Suprapubic skin (tissue), 4 donors: ENCODE results near the gene CMKLR1. TPM values are rescaled to one million over a fixed set of nuclear protein-coding genes. Genes with fewer than 3 reads are reported as not detected.
A peak's percentile ranks its signal among the peaks of the same experiment; 100 is the strongest.

Experiments used
- DNase-seq, 2 donors: peaks; one replicate each; pipeline ENCODE4 v3.0.0-alpha.2; 2019; ENCODE audit warnings: low spot score in 2 of 2
- H3K27ac ChIP-seq: fragments of 200-600 bp; sonication (generic); one replicate; pipeline ENCODE4 v1.5.1; 2019
- H3K27me3 ChIP-seq: fragments of 200-600 bp; sonication (generic); one replicate; pipeline ENCODE4 v1.5.1; 2019
- H3K36me3 ChIP-seq: fragments of 200-600 bp; sonication (generic); one replicate; pipeline ENCODE4 v1.5.1; 2019
- H3K4me1 ChIP-seq: fragments of 200-600 bp; sonication (generic); one replicate; pipeline ENCODE4 v1.5.1; 2019
- H3K4me3 ChIP-seq: fragments of 200-600 bp; sonication (generic); one replicate; pipeline ENCODE4 v1.5.1; 2019; ENCODE audit warnings: mild to moderate bottlenecking
- H3K9me3 ChIP-seq: fragments of 200-600 bp; sonication (generic); one replicate; pipeline ENCODE4 v1.5.1; 2019
- CTCF ChIP-seq, 2 donors: fragments of 200-600 bp in 1 of 2; fragments of 450-650 bp in 1 of 2; sonication (generic) in 1 of 2; IDR thresholded peaks; one replicate each; pipeline ENCODE4 v1.5.1; 2016 to 2019; ENCODE audit warnings: antibody characterized with exemption in 2 of 2, mild to moderate bottlenecking in 1 of 2, moderate library complexity in 1 of 2
- EP300 ChIP-seq: sonication (generic); formaldehyde crosslinking; IDR thresholded peaks from one replicate; pipeline ENCODE4 v1.6.1; 2017; ENCODE audit warnings: antibody characterized with exemption
- POLR2A ChIP-seq, 2 donors: fragments of 450-650 bp; IDR thresholded peaks; one replicate each; pipeline ENCODE4 v1.6.1; 2017; ENCODE audit warnings: antibody characterized with exemption in 2 of 2, mild to moderate bottlenecking in 2 of 2, moderate library complexity in 2 of 2
- POLR2AphosphoS5 ChIP-seq, 3 donors: sonication (generic); formaldehyde crosslinking; IDR thresholded peaks; one replicate each; pipeline ENCODE4 v1.6.1; 2017; ENCODE audit warnings: antibody characterized with exemption in 3 of 3
- WGBS: methylation state at CpG from one replicate; pipeline ENCODE4 v1.1.5; 2018; 5-methylcytosine and 5-hydroxymethylcytosine counted together
- total RNA-seq, 4 donors: library from RNA; depleted of rRNA; stranded (reverse); fragments of >200 nt; gene quantifications; one replicate each; pipeline ENCODE4 v1.1.0, GENCODE V29; 2016

The CMKLR1 gene
- total RNA-seq, 4 donors from 2014 or later = 2.1 to 5.2 (median 3.4) TPM

DNA sequence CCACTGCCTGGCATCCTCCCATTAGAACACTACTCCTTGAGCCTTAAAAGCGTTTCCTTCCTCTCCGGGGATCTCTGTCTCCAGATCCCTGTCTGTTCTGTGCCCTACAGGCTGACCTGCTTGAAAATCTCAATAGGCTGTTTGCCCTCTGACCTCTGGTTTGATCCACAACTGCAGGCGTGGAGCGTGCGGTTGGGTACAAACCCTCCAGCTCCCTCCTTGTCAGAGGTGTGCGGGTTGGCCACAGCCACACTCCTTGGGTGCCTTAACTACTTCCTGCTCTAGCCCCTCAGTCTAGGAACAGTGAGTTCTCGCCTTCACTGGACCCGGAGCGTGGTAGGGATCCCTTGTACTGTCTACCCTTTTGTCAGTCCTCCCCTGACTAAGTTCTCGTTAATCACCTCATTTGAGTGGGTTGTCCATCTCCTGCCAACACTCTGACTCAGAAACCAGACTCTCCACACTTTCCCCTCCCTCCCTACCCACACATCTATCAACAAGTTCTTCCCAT, 33.1 kb downstream of the CMKLR1 start:
- Histone ChIP-seq H3K36me3 (no peaks in the 10 kb centered on the region), H3K27me3 (peaks cover 7% of the 10 kb centered on the region), H3K4me3 (peak overlapping the region; percentile 7), H3K9me3 (no peaks in the 10 kb centered on the region), H3K4me1 (peaks cover 66% of the 10 kb centered on the region), H3K27ac (peak overlapping the region; percentile 86)
- 29% methylated on average over 10 of the region's 10 CpGs for WGBS
- DNase-seq = peak in 1 of 2 donors; percentile 58
- TF ChIP-seq POLR2A (IDR thresholded peaks at IDR 0.05) = no peak
- TF ChIP-seq POLR2AphosphoS5 (IDR thresholded peaks at IDR 0.05) = no peak
- TF ChIP-seq CTCF (IDR thresholded peaks at IDR 0.05) = no peak
- no peak for TF ChIP-seq EP300

GRCh38 chr12:108305520-108305919, 33.6 kb downstream of the CMKLR1 start:
- TF ChIP-seq EP300 (no peak), POLR2AphosphoS5 (IDR thresholded peaks at IDR 0.05) (no peak), POLR2A (IDR thresholded peaks at IDR 0.05) (peak in 1 of 2 donors; percentile 39)
- peak; percentile 94 to 95 for DNase-seq
- H3K27me3 ChIP-seq = peaks cover 7% of the 10 kb centered on the region
- H3K27ac ChIP-seq = peak overlapping the region; percentile 86
- no peaks in the 10 kb centered on the region for H3K9me3 ChIP-seq
- peaks cover 69% of the 10 kb centered on the region for H3K4me1 ChIP-seq
- 0% methylated on average over 3 of the region's 9 CpGs for WGBS
- H3K4me3 ChIP-seq = peak overlapping the region; percentile 7
- H3K36me3 ChIP-seq = no peaks in the 10 kb centered on the region

- peaks cover 71% of the 10 kb centered on the region for H3K4me1 ChIP-seq
- H3K4me3 ChIP-seq = no peak overlapping the region
- H3K9me3 ChIP-seq = no peaks in the 10 kb centered on the region
- TF ChIP-seq POLR2AphosphoS5 (IDR thresholded peaks at IDR 0.05) = no peak
- TF ChIP-seq POLR2A (IDR thresholded peaks at IDR 0.05) = no peak
- no peak for TF ChIP-seq CTCF (IDR thresholded peaks at IDR 0.05)
- no peak for TF ChIP-seq EP300
- WGBS = 70% methylated on average over 7 of the region's 7 CpGs
- DNase-seq = no peak
- H3K36me3 ChIP-seq = no peaks in the 10 kb centered on the region
- peaks cover 7% of the 10 kb centered on the region for H3K27me3 ChIP-seq
- peak overlapping the region; percentile 86 for H3K27ac ChIP-seq
Measured at GRCh38 chr12:108304633-108305032, 34.5 kb downstream of the CMKLR1 start.

DNA sequence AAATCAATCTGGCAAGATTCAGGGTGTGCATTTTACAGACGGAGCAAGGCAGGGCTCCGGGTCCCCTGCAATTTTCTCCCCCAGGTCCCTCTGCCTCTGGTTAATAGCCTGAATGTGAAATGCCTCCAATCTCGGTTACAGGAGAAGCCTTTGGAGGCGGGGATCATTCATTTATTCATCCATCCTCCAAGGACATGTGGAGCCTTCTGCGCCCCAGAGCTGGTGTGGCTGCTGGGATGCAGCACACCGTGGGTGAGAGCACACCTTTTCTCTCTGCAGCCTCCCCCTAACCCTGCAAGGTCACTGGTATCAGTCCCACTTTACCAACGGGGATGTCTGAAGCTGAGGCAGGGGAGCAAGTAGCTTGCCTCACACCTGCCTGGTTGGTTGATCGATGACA, 35.4 kb downstream of the CMKLR1 start:
- no peaks in the 10 kb centered on the region for H3K36me3 ChIP-seq
- peaks cover 7% of the 10 kb centered on the region for H3K27me3 ChIP-seq
- WGBS = 87% methylated on average over 6 of the region's 8 CpGs
- no peak for DNase-seq
- peaks cover 68% of the 10 kb centered on the region for H3K4me1 ChIP-seq
- H3K4me3 ChIP-seq = no peak overlapping the region
- no peaks in the 10 kb centered on the region for H3K9me3 ChIP-seq
- H3K27ac ChIP-seq = peak overlapping the region; percentile 56
- TF ChIP-seq POLR2A (IDR thresholded peaks at IDR 0.05) = no peak
- TF ChIP-seq CTCF (IDR thresholded peaks at IDR 0.05) = no peak
- TF ChIP-seq POLR2AphosphoS5 (IDR thresholded peaks at IDR 0.05) = no peak
- no peak for TF ChIP-seq EP300

GRCh38 chr12:108302403-108303311, 36.5 kb downstream of the CMKLR1 start:
- DNase-seq = peak; percentile 92 to 93
- Histone ChIP-seq H3K9me3 (no peaks in the 10 kb centered on the region), H3K4me1 (peaks cover 67% of the 10 kb centered on the region), H3K36me3 (no peaks in the 10 kb centered on the region), H3K27me3 (peaks cover 7% of the 10 kb centered on the region), H3K27ac (peak overlapping the region; percentile 56), H3K4me3 (no peak overlapping the region)
- WGBS = 35% methylated on average over 9 of the region's 18 CpGs
- TF ChIP-seq POLR2AphosphoS5 (IDR thresholded peaks at IDR 0.05) (peak in 1 of 3 donors; percentile 36), POLR2A (IDR thresholded peaks at IDR 0.05) (no peak), EP300 (no peak), CTCF (IDR thresholded peaks at IDR 0.05) (peak in 1 of 2 donors; percentile 4)
